Measurements from ENCODE around the gene PPOX.

DNA sequence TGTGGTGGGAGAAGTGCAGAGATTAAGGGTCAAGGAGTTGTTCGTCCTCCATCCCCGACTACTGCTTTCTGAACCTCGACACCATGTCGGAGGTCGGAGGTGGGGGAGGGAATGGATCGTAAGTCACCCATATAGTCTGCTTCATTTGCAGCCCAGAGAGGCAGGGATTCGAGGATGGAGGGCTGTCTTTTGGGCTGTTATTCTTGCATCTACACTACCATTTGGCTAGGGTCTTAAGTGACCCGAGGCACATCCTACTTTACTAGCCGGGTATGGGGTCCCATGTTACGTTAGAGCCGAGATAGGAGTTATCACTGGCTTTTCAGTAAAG is 6.3 kb upstream of the PPOX start:
- TF ChIP-seq, protein P1, sequence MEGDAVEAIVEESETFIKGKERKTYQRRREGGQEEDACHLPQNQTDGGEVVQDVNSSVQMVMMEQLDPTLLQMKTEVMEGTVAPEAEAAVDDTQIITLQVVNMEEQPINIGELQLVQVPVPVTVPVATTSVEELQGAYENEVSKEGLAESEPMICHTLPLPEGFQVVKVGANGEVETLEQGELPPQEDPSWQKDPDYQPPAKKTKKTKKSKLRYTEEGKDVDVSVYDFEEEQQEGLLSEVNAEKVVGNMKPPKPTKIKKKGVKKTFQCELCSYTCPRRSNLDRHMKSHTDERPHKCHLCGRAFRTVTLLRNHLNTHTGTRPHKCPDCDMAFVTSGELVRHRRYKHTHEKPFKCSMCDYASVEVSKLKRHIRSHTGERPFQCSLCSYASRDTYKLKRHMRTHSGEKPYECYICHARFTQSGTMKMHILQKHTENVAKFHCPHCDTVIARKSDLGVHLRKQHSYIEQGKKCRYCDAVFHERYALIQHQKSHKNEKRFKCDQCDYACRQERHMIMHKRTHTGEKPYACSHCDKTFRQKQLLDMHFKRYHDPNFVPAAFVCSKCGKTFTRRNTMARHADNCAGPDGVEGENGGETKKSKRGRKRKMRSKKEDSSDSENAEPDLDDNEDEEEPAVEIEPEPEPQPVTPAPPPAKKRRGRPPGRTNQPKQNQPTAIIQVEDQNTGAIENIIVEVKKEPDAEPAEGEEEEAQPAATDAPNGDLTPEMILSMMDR (IDR thresholded peaks at IDR 0.05): no peak
- TF ChIP-seq POLR2A (IDR thresholded peaks at IDR 0.05) (no peak), EP300 (IDR thresholded peaks at IDR 0.05) (no peak)
